NB4 (cell line): ENCODE data around the gene UHRF2.

Experiments used
- POLR2A ChIP-seq: IDR thresholded peaks from 2 replicates; pipeline ENCODE4 v1.6.1; 2011; ENCODE audit warnings: mild to moderate bottlenecking; ENCODE audit not compliant: insufficient read length; ENCODE audit errors: extremely low read depth
- TF ChIP-seq, protein P1 (sequence below): IDR thresholded peaks from one replicate; pipeline ENCODE4 v1.5.1; 2012; ENCODE audit warnings: low read depth, low read length

GRCh38 chr9:6426117-6426516 is 13.1 kb downstream of the UHRF2 start:
- TF ChIP-seq, protein P1, sequence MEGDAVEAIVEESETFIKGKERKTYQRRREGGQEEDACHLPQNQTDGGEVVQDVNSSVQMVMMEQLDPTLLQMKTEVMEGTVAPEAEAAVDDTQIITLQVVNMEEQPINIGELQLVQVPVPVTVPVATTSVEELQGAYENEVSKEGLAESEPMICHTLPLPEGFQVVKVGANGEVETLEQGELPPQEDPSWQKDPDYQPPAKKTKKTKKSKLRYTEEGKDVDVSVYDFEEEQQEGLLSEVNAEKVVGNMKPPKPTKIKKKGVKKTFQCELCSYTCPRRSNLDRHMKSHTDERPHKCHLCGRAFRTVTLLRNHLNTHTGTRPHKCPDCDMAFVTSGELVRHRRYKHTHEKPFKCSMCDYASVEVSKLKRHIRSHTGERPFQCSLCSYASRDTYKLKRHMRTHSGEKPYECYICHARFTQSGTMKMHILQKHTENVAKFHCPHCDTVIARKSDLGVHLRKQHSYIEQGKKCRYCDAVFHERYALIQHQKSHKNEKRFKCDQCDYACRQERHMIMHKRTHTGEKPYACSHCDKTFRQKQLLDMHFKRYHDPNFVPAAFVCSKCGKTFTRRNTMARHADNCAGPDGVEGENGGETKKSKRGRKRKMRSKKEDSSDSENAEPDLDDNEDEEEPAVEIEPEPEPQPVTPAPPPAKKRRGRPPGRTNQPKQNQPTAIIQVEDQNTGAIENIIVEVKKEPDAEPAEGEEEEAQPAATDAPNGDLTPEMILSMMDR = no peak
- TF ChIP-seq POLR2A = no peak
